ENCODE measurements around the gene BCL2L14.
A peak's percentile ranks its signal among the peaks of the same experiment; 100 is the strongest.

Gene BCL2L14

GRCh38 chr12:12070674-12071656, at the start of gene BCL2L14:
Gene BCL2L14, plus strand, starts transcription at chr12:12070939. Its CDS starts 8,367 bp downstream, at chr12:12079306.
- DNase-seq (ENCODE audit: low read depth) = no peak

GRCh38 chr12:12022306-12022936, 48.3 kb upstream of the BCL2L14 start:
- DNase-seq (ENCODE audit: low read depth) = no peak

- no peak for DNase-seq (ENCODE audit: low read depth)
Measured at GRCh38 chr12:12023456-12023855, 47.3 kb upstream of the BCL2L14 start.

- DNase-seq (ENCODE audit: low read depth) = no peak
Measured at GRCh38 chr12:12024911-12025682, 45.6 kb upstream of the BCL2L14 start.

GRCh38 chr12:12025799-12026386, 44.8 kb upstream of the BCL2L14 start:
- no peak for DNase-seq (ENCODE audit: low read depth)

- no peak for DNase-seq (ENCODE audit: low read depth)
Measured at GRCh38 chr12:12028668-12029402, 41.9 kb upstream of the BCL2L14 start.

- DNase-seq (ENCODE audit: low read depth) = no peak
Measured at GRCh38 chr12:12029653-12030052, 41.1 kb upstream of the BCL2L14 start.

GRCh38 chr12:12032260-12032791, 38.4 kb upstream of the BCL2L14 start:
- no peak for DNase-seq (ENCODE audit: low read depth)

- DNase-seq (ENCODE audit: low read depth) = peak; percentile 53
Measured at GRCh38 chr12:12032851-12033797, 37.6 kb upstream of the BCL2L14 start.

GRCh38 chr12:12033824-12034223, 36.9 kb upstream of the BCL2L14 start:
- DNase-seq (ENCODE audit: low read depth) = no peak

GRCh38 chr12:12034344-12034743, 36.4 kb upstream of the BCL2L14 start:
- no peak for DNase-seq (ENCODE audit: low read depth)

GRCh38 chr12:12035229-12035628, 35.5 kb upstream of the BCL2L14 start:
- DNase-seq (ENCODE audit: low read depth) = no peak

- DNase-seq (ENCODE audit: low read depth) = no peak
Measured at GRCh38 chr12:12036901-12037300, 33.8 kb upstream of the BCL2L14 start.

- DNase-seq (ENCODE audit: low read depth) = no peak
Measured at GRCh38 chr12:12039897-12040296, 30.8 kb upstream of the BCL2L14 start.

GRCh38 chr12:12046401-12046800, 24.3 kb upstream of the BCL2L14 start:
- no peak for DNase-seq (ENCODE audit: low read depth)

- no peak for DNase-seq (ENCODE audit: low read depth)
Measured at GRCh38 chr12:12047682-12048081, 23.1 kb upstream of the BCL2L14 start.

- DNase-seq (ENCODE audit: low read depth) = no peak
Measured at GRCh38 chr12:12048266-12048665, 22.5 kb upstream of the BCL2L14 start.

- no peak for DNase-seq (ENCODE audit: low read depth)
Measured at GRCh38 chr12:12048714-12049113, 22.0 kb upstream of the BCL2L14 start.

GRCh38 chr12:12051668-12052067, 19.1 kb upstream of the BCL2L14 start:
- DNase-seq (ENCODE audit: low read depth) = no peak

GRCh38 chr12:12054993-12055392, 15.7 kb upstream of the BCL2L14 start:
- no peak for DNase-seq (ENCODE audit: low read depth)

Measured in activated T-helper 1 cell treated with Interleukin-2 at 50 U/mL for 16 hours (primary cell).